Uterus (tissue), 2 donors: Measurements from ENCODE around the gene FCRL6.

Experiments
- CTCF ChIP-seq, 4 experiments: fragments of 200-600 bp in 2 of 4; fragments of 450-650 bp in 2 of 4; sonication (generic) in 2 of 4; IDR thresholded peaks; one replicate each; pipeline ENCODE4 v1.5.1; 2016 to 2019; ENCODE audit warnings: antibody characterized with exemption in 4 of 4, mild to moderate bottlenecking in 2 of 4, moderate library complexity in 1 of 4
- POLR2A ChIP-seq, 2 donors: fragments of 450-650 bp; IDR thresholded peaks; one replicate each; pipeline ENCODE4 v1.6.1; 2016; ENCODE audit warnings: antibody characterized with exemption in 2 of 2, mild to moderate bottlenecking in 1 of 2, moderate library complexity in 1 of 2

- TF ChIP-seq CTCF (IDR thresholded peaks at IDR 0.05): no peak
- no peak for TF ChIP-seq POLR2A (IDR thresholded peaks at IDR 0.05)
These were observed 24.9 kb downstream of the FCRL6 start for GRCh38 chr1:159827102-159827490.
